ENCODE measurements around the gene ARFRP1. TPM values are rescaled to one million over a fixed set of nuclear protein-coding genes. Genes with fewer than 3 reads are reported as not detected.

ARFRP1 gene
- total and polyA plus RNA-seq, 2 of the 4 experiments (the other 2 are of a cell fraction): 25.3 to 36.6 TPM

- H3K9me1 ChIP-seq (ENCODE audit: insufficient read depth, low read length): no peaks in the 10 kb centered on the region
- no peak overlapping the region for H2AK9ac ChIP-seq (replicated peaks; ENCODE audit: low read depth, low read length, poor library complexity)
- ATAC-seq (ENCODE audit: low read depth) (no peak), DNase-seq (no peak)
- H4K8ac ChIP-seq (ENCODE audit: low read depth in 2 of 2, low read length in 2 of 2): no peak overlapping the region
- no peaks in the 10 kb centered on the region for H3K79me1 ChIP-seq (ENCODE audit: low read depth in 1 of 2, low read length in 2 of 2)
- H3K4me1 ChIP-seq (ENCODE audit: control insufficient read depth, insufficient read depth, low read length): no peaks in the 10 kb centered on the region
- H2BK15ac ChIP-seq (ENCODE audit: low read depth, low read length): no peak overlapping the region
- peaks cover 14% of the 10 kb centered on the region; the same call in 1 of the 2 replicates for H3K36me3 ChIP-seq (ENCODE audit: control insufficient read depth, insufficient read depth, low read length)
- no peak overlapping the region for H2BK120ac ChIP-seq (ENCODE audit: low read depth, low read length)
- no peak overlapping the region for H3K56ac ChIP-seq (ENCODE audit: extremely low read depth, insufficient read depth, low read length)
- intact Hi-C loops (cut with micrococcal nuclease): no loop called here
- in situ Hi-C loops (cut with MboI; ENCODE audit: low sequenced_read_pairs): no loop called here
- H2AK5ac ChIP-seq (ENCODE audit: low read depth, low read length): no peak overlapping the region
- no peak overlapping the region for H3K4ac ChIP-seq (ENCODE audit: low read depth, low read length)
- ChIA-PET CTCF (interaction anchor here (1.0 kb wide), 1 partner anchor 117 kb away, joined by 3 read pairs; the partner anchor contains the start of gene TPD52L2), POLR2A (ENCODE audit: unreplicated experiment) (no interaction called here)
- dilution Hi-C loops (cut with HindIII; ENCODE audit: low sequenced_read_pairs, unreplicated experiment): no loop called here
- H4K20me1 ChIP-seq (ENCODE audit: insufficient read depth, low read length): no peaks in the 10 kb centered on the region; the same call in 1 of the 2 replicates
- no peak overlapping the region for H2AFZ ChIP-seq (replicated peaks; ENCODE audit: low read length, poor library complexity)
- no TSS peak for BruUV-seq (replicated peaks)
- H2BK5ac ChIP-seq (ENCODE audit: low read depth, low read length, poor library complexity, severe bottlenecking): no peak overlapping the region
- H3K4me2 ChIP-seq (ENCODE audit: low read depth, low read length): no peak overlapping the region
- no peak overlapping the region for H3K23ac ChIP-seq (ENCODE audit: low read depth, low read length)
- H3K9ac ChIP-seq (ENCODE audit: low read depth, low read length): no peak overlapping the region
- WGBS, 2 experiments (ENCODE audit: extremely low coverage in 2 of 2, insufficient read length in 1 of 2): 89% methylated on average over 11 of the region's 20 CpGs; no CpG with 5 or more reads in 1 of the 2 experiments
- H3K18ac ChIP-seq (ENCODE audit: low read depth, low read length): no peak overlapping the region
- no peak for TF ChIP-seq SMC3 (IDR thresholded peaks at IDR 0.05; ENCODE audit: low read depth, low read length)
- no peak for TF ChIP-seq USF2 (IDR thresholded peaks at IDR 0.05; ENCODE audit: low read depth, low read length)
- no peak for TF ChIP-seq NFE2L2 (IDR thresholded peaks at IDR 0.05; ENCODE audit: low read depth, low read length)
- TF ChIP-seq ELK1 (IDR thresholded peaks at IDR 0.05; ENCODE audit: borderline replicate concordance, low read depth, low read length): no peak
- no peak for TF ChIP-seq FOS (IDR thresholded peaks at IDR 0.05; ENCODE audit: low read depth, low read length)
- TF ChIP-seq RAD21 (IDR thresholded peaks at IDR 0.05; ENCODE audit: low read length): no peak
- TF ChIP-seq RCOR1 (IDR thresholded peaks at IDR 0.05; ENCODE audit: insufficient replicate concordance, low read length): no peak
- no peak for TF ChIP-seq MAFK (IDR thresholded peaks at IDR 0.05; ENCODE audit: low read depth, low read length)
- no peak for TF ChIP-seq RFX5 (IDR thresholded peaks at IDR 0.05; ENCODE audit: low read depth, low read length)
- no peak for TF ChIP-seq POLR2A (IDR thresholded peaks at IDR 0.05; ENCODE audit: low read depth, low read length)
- TF ChIP-seq BHLHE40 (IDR thresholded peaks at IDR 0.05; ENCODE audit: low read depth, low read length): no peak
- TF ChIP-seq CEBPB (IDR thresholded peaks at IDR 0.05; ENCODE audit: low read depth, low read length): no peak
- TF ChIP-seq MAZ (IDR thresholded peaks at IDR 0.05; ENCODE audit: borderline replicate concordance, low read depth, low read length): no peak
- no peak for TF ChIP-seq CHD1 (IDR thresholded peaks at IDR 0.05; ENCODE audit: low read depth, low read length)
- TF ChIP-seq CTCF (conservative IDR thresholded peaks at IDR 0.05; ENCODE audit: low read depth, low read length): no peak
- no peak overlapping the region for H2BK20ac ChIP-seq (ENCODE audit: low read depth, low read length)
- H3K9me3 ChIP-seq (ENCODE audit: control insufficient read depth, insufficient read depth, low read length): no peaks in the 10 kb centered on the region
- no peak overlapping the region for H4K5ac ChIP-seq (ENCODE audit: low read depth, low read length)
- no peak overlapping the region for H4K91ac ChIP-seq (ENCODE audit: insufficient read depth, low read depth, low read length)
- H3K27ac ChIP-seq (ENCODE audit: insufficient read depth, low read length): no peak overlapping the region
- H3K27me3 ChIP-seq (ENCODE audit: control insufficient read depth, insufficient read depth, low read length): no peaks in the 10 kb centered on the region
- no peak overlapping the region for H3K14ac ChIP-seq (replicated peaks; ENCODE audit: low read depth, low read length)
- no peak overlapping the region for H3K4me3 ChIP-seq (ENCODE audit: insufficient read depth, low read depth, low read length)
Measured at GRCh38 chr20:63748070-63748933, 40.5 kb upstream of the ARFRP1 start.
